WTC11 (cell line): ENCODE results near the gene SLC29A3. TPM values are rescaled to one million over a fixed set of nuclear protein-coding genes. Genes with fewer than 3 reads are reported as not detected.
A peak's percentile ranks its signal among the peaks of the same experiment; 100 is the strongest.

Source experiments
- ATAC-seq: fragments of 200-7000 bp; cut with Tn5 transposase; 2 replicates; pipeline ENCODE4 v1.10.0; 2021; ENCODE audit warnings: mild to moderate bottlenecking, moderate library complexity
- CTCF ChIA-PET: fragments of 300-600 bp; sonication (Branson Sonifier 250); formaldehyde crosslinking; loops from one replicate; lab custom pipeline; 2021; ENCODE audit warnings: antibody characterized with exemption; lab: Charles Lee
- POLR2A ChIA-PET: fragments of 350-600 bp; sonication (Branson Sonifier 250); formaldehyde crosslinking; loops from one replicate; lab custom pipeline; 2021; ENCODE audit warnings: antibody characterized with exemption; lab: Charles Lee
- DNase-seq: peaks from one replicate; pipeline ENCODE4 v3.0.0; 2021; ENCODE audit warnings: low spot score
- H3K27ac Mint-ChIP-seq: 2 replicates; pipeline ENCODE4 v1.8.0; 2021; ENCODE audit warnings: mixed read lengths
- H3K27me3 Mint-ChIP-seq: 2 replicates; pipeline ENCODE4 v1.8.0; 2021; ENCODE audit warnings: low read depth, mild to moderate bottlenecking, moderate library complexity, mixed read lengths
- H3K36me3 Mint-ChIP-seq: 2 replicates; pipeline ENCODE4 v1.8.0; 2021; ENCODE audit warnings: mixed read lengths
- H3K4me1 Mint-ChIP-seq: 2 replicates; pipeline ENCODE4 v1.8.0; 2022; ENCODE audit warnings: mixed read lengths
- H3K4me3 Mint-ChIP-seq: 2 replicates; pipeline ENCODE4 v1.8.0; 2021; ENCODE audit warnings: mild to moderate bottlenecking, moderate library complexity, mixed read lengths
- H3K9me3 Mint-ChIP-seq: 2 replicates; pipeline ENCODE4 v1.8.0; 2021; ENCODE audit warnings: mixed read lengths
- AR ChIP-seq: fragments of 250-450 bp; sonication (Bioruptor Pico); IDR thresholded peaks from 2 replicates; pipeline ENCODE4 v1.9.0; 2021; ENCODE audit warnings: mild to moderate bottlenecking
- ATF2 ChIP-seq: sonication (generic); formaldehyde crosslinking; IDR thresholded peaks from 2 replicates; pipeline ENCODE4 v1.8.1; 2022; ENCODE audit warnings: low read depth, missing genetic modification reagents, borderline replicate concordance
- ERG ChIP-seq: fragments of 250-450 bp; sonication (Bioruptor Pico); IDR thresholded peaks from 2 replicates; pipeline ENCODE4 v1.8.0; 2021; ENCODE audit warnings: mild to moderate bottlenecking
- IRF1 ChIP-seq: sonication (generic); formaldehyde crosslinking; IDR thresholded peaks from 2 replicates; pipeline ENCODE4 v1.8.0; 2023; ENCODE audit warnings: missing genetic modification reagents
- KAT7 ChIP-seq: sonication (generic); formaldehyde crosslinking; IDR thresholded peaks from 2 replicates; pipeline ENCODE4 v1.8.1; 2023; ENCODE audit warnings: missing genetic modification reagents, mild to moderate bottlenecking, borderline replicate concordance
- NFATC4 ChIP-seq: fragments of 250-450 bp; sonication (Bioruptor Pico); IDR thresholded peaks from 2 replicates; pipeline ENCODE4 v1.9.0; 2021; ENCODE audit warnings: mild to moderate bottlenecking
- NR3C1 ChIP-seq: sonication (generic); formaldehyde crosslinking; conservative IDR thresholded peaks from 2 replicates; pipeline ENCODE4 v1.8.1; 2023; ENCODE audit warnings: low read depth, mild to moderate bottlenecking, missing genetic modification reagents
- PRDM15 ChIP-seq: sonication (generic); formaldehyde crosslinking; IDR thresholded peaks from 2 replicates; pipeline ENCODE4 v1.8.0; 2022; ENCODE audit warnings: missing genetic modification reagents
- PRRX2 ChIP-seq: fragments of 250-450 bp; sonication (Bioruptor Pico); IDR thresholded peaks from 2 replicates; pipeline ENCODE4 v1.8.0; 2021; ENCODE audit warnings: mild to moderate bottlenecking
- SMAD3 ChIP-seq: sonication (generic); formaldehyde crosslinking; IDR thresholded peaks from 2 replicates; pipeline ENCODE4 v1.8.0; 2022; ENCODE audit warnings: missing genetic modification reagents, mild to moderate bottlenecking, borderline replicate concordance
- SP1 ChIP-seq: sonication (generic); formaldehyde crosslinking; conservative IDR thresholded peaks from 2 replicates; pipeline ENCODE4 v1.8.1; 2022; ENCODE audit warnings: missing genetic modification reagents
- STAT6 ChIP-seq: sonication (generic); formaldehyde crosslinking; conservative IDR thresholded peaks from 2 replicates; pipeline ENCODE4 v1.8.1; 2023; ENCODE audit warnings: mild to moderate bottlenecking, low read depth, missing genetic modification reagents, moderate library complexity
- ZBTB21 ChIP-seq: sonication (generic); formaldehyde crosslinking; IDR thresholded peaks from 2 replicates; pipeline ENCODE4 v1.8.1; 2023; ENCODE audit warnings: mild to moderate bottlenecking, missing genetic modification reagents, borderline replicate concordance
- ZNF138 ChIP-seq: sonication (generic); formaldehyde crosslinking; conservative IDR thresholded peaks from 2 replicates; pipeline ENCODE4 v1.8.1; 2022; ENCODE audit warnings: mild to moderate bottlenecking, moderate library complexity, missing genetic modification reagents
- ZNF281 ChIP-seq: sonication (generic); formaldehyde crosslinking; IDR thresholded peaks from 2 replicates; pipeline ENCODE4 v1.8.0; 2023; ENCODE audit warnings: mild to moderate bottlenecking, missing genetic modification reagents
- ZNF423 ChIP-seq: fragments of 250-450 bp; sonication (Bioruptor Pico); IDR thresholded peaks from 2 replicates; pipeline ENCODE4 v2.1.2; 2022; ENCODE audit warnings: mild to moderate bottlenecking, moderate library complexity
- total RNA-seq: library from RNA; stranded (reverse); gene quantifications from 3 replicates; pipeline ENCODE4 v1.2.3, GENCODE V29; 2021

Gene SLC29A3
- total RNA-seq, 1 experiment from 2014 or later, result 9.2 TPM

GRCh38 chr10:71278691-71279588 lies 40.1 kb upstream of the SLC29A3 start (continued):
- TF ChIP-seq PRDM15 (CRISPR knock-in tag) (peak; percentile 92), SP1 (CRISPR knock-in tag) (peak; percentile 48; the same call in 1 of the 2 replicates), ZNF423 (CRISPR knock-in tag) (0 out of 2 replicates have a peak, but pooled peaks have one; percentile 28)

GRCh38 chr10:71279590-71280170 lies 39.4 kb upstream of the SLC29A3 start:
- no peak overlapping the region for H3K27ac Mint-ChIP-seq
- peaks cover 39% of the 10 kb centered on the region for H3K4me1 Mint-ChIP-seq
- no peak overlapping the region for H3K4me3 Mint-ChIP-seq
- POLR2A ChIA-PET, result interaction anchor here (1.6 kb wide), 1 partner anchor 9 kb away, joined by 5 read pairs; no protein-coding TSS in a partner anchor
- TF ChIP-seq AR (CRISPR knock-in tag) (no peak), ZNF281 (CRISPR knock-in tag) (no peak), ZBTB21 (CRISPR knock-in tag) (no peak), SMAD3 (no peak), ZNF138 (no peak), IRF1 (no peak), STAT6 (CRISPR knock-in tag) (no peak), NFATC4 (CRISPR knock-in tag) (no peak), NR3C1 (CRISPR knock-in tag) (no peak), ERG (CRISPR knock-in tag) (no peak), ATF2 (CRISPR knock-in tag) (no peak), KAT7 (no peak), PRRX2 (CRISPR knock-in tag) (no peak)
- no peaks in the 10 kb centered on the region for H3K9me3 Mint-ChIP-seq
- ATAC-seq (no peak), DNase-seq (no peak)
- no peaks in the 10 kb centered on the region for H3K27me3 Mint-ChIP-seq
- CTCF ChIA-PET, result interaction anchor here (1.0 to 2.2 kb wide), 4 partner anchors 10 to 376 kb away, joined by 3 to 23 read pairs (median 6); no protein-coding TSS in a partner anchor
- H3K36me3 Mint-ChIP-seq, result peaks cover 4% of the 10 kb centered on the region; the same call in 1 of the 2 replicates
